ENCODE data around the gene STK32B.

GRCh38 chr4:5412751-5413150, 361.5 kb downstream of the STK32B start:
- TF ChIP-seq POLR2A (IDR thresholded peaks at IDR 0.05; ENCODE audit: low read depth, low read length), result no peak
- no peak for TF ChIP-seq CTCF (IDR thresholded peaks at IDR 0.05; ENCODE audit: extremely low read depth in 1 of 2, insufficient read depth in 1 of 2, low read depth in 1 of 2, low read length in 2 of 2)

All from endothelial cell of umbilical vein (primary cell).